M059J (cell line): Measurements from ENCODE around the gene TTYH3. TPM values are rescaled to one million over a fixed set of nuclear protein-coding genes. Genes with fewer than 3 reads are reported as not detected.
"Not testable (repeated sequence)": the region's sequence is repeated elsewhere in the genome, so short reads cannot be mapped to it uniquely, and the experiment has no call there.

Experiments
- DNase-seq: peaks from one replicate; pipeline ENCODE4 v3.0.0-alpha.2; 2012; ENCODE audit warnings: low read depth
- total RNA-seq: library from RNA; depleted of rRNA; stranded (reverse); fragments of >200 nt; shearing (Covaris generic); gene quantifications from 2 replicates; pipeline ENCODE4 v1.2.3, GENCODE V29; 2014; rRNA removed

Gene TTYH3, protein sequence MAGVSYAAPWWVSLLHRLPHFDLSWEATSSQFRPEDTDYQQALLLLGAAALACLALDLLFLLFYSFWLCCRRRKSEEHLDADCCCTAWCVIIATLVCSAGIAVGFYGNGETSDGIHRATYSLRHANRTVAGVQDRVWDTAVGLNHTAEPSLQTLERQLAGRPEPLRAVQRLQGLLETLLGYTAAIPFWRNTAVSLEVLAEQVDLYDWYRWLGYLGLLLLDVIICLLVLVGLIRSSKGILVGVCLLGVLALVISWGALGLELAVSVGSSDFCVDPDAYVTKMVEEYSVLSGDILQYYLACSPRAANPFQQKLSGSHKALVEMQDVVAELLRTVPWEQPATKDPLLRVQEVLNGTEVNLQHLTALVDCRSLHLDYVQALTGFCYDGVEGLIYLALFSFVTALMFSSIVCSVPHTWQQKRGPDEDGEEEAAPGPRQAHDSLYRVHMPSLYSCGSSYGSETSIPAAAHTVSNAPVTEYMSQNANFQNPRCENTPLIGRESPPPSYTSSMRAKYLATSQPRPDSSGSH
- 18.9 and 38.9 TPM in 2 replicates for total RNA-seq

GRCh38 chr7:2631946-2632732 lies at the start of gene TTYH3:
Gene TTYH3 (plus strand): TSS chr7:2631986. CDS start chr7:2632156, 170 bp downstream.
- DNase-seq = peak; percentile 42

GRCh38 chr7:2582006-2582735 lies 49.6 kb upstream of the TTYH3 start:
- DNase-seq = no peak

DNA sequence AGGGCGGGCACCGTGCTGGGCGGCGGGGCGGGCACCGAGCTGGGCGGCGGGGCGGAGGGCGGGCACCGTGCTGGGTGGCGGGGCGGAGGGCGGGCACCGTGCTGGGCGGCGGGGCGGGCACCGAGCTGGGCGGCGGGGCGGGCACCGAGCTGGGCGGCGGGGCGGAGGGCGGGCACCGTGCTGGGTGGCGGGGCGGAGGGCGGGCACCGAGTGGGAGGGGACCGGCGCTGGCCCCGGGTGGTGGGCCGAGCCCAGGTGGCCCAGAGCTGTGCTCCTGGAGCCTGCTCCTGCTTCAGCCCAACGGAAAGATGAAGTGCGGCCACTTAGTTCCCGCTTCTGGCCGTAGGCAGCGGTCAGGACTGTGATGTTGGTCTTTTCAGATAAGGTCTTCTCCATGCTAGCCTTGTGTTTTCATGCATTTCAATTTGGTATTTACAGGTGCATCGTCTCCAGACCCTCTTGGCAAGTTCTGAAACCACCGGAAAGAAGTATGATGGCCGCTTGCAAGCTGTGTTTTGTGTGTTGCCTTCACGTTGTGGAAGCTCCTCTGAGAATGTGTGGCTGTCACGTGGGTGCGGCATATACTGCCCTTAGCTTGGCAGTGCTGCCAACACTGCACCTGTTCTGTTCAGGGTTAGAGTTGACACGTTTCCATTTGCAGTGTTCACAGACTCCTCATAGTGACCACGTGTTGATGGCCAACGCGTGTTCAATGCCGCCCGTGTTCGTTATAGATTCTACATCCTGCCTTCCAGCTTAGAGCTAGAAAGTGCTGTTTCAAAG lies 47.8 kb upstream of the TTYH3 start:
- no peak for DNase-seq

DNA sequence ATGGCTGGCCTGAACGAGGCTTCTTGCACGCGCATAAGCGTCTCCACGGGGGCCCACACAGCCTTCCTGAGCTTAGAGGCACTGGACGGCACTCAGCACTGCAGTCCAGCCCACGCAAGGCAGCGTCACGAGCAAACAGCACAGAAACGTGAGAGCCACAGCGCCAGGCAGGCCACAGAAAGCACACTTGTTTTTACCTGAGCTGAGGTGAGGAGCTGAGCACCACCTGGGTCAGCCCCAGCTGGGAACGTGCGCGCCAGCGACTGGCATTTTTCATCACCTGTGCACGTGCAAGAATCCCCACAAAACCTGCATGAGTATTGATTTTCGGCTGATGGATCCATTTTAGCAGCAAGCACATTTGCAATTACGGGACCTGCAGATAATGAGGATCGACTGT lies 46.3 kb upstream of the TTYH3 start:
- no peak for DNase-seq

GRCh38 chr7:2586326-2587020 lies 45.3 kb upstream of the TTYH3 start:
- DNase-seq = no peak

DNA sequence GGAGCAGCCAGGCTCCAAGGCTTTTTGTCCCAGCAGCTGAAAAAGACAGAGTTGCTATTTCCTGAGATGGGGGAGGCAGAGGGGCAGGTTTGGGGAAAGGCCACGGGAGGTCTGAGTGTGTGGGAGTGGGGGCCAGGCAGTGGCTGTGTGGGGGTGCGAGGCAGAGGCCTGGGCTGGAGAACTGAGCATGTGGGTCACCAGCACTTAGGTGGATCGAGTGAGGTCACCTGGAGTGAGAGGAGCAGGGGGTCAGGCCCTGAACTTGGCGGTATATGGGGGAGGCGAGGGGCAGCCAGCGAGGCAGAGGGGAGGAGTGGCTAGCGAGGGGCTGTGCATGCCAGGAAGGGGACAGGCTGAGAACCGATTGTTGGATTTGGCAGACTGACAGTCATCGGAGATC lies 44.7 kb upstream of the TTYH3 start:
- no peak for DNase-seq

- no peak for DNase-seq
Measured at GRCh38 chr7:2587778-2588177, 44.0 kb upstream of the TTYH3 start.

- DNase-seq = no peak
Measured at GRCh38 chr7:2589341-2589740, 42.4 kb upstream of the TTYH3 start.

DNA sequence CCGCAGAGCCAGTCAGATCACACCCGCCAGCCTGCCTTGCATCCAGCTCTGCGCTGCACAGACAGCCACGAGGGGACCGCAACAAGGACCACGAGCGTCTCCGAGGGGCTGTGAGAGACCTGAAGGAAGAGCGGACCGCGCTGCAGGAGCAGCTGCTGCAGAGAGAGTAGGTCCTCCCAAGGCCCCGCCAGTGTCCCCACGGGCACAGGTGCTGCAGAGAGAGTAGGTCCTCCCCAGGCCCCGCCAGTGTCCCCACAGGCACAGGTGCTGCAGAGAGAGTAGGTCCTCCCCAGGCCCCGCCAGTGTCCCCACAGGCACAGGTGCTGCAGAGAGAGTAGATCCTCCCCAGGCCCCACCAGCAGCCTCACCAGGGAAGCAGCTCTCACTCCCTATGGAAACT lies 41.8 kb upstream of the TTYH3 start:
- DNase-seq = not testable (repeated sequence)

GRCh38 chr7:2592375-2592865 lies 39.4 kb upstream of the TTYH3 start:
- no peak for DNase-seq

GRCh38 chr7:2593036-2593727 lies 38.6 kb upstream of the TTYH3 start:
- DNase-seq = no peak

- no peak for DNase-seq
Measured at GRCh38 chr7:2594599-2594998, 37.2 kb upstream of the TTYH3 start.

DNA sequence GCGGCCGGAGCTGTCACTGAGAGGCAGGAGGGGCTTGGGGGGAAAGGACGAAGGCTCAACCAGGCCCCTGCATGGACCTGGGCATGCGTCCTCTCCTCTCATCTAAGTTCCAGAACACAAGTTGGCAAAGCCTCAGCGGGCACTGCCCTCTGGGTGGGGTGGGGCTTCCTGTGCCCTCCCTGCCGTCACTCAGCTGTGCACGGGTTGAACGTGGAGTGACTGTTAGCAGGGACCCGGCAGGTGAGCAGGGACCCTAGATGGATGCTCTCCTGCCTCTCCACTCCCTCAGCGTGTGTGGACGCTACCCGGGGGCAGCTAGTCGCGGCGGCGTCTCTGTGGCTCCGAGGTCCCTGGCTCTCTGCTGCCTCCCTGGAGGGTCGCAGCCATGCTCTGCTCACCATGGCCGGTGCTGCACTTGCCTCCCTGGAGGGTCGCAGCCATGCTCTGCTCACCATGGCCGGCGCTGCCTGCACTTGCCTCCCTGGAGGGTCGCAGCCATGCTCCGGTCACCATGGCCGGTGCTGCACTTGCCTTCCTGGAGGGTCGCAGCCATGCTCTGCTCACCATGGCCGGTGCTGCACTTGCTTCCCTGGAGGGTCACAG lies 36.4 kb upstream of the TTYH3 start:
- DNase-seq = no peak

GRCh38 chr7:2596464-2597272 lies 35.1 kb upstream of the TTYH3 start:
- DNase-seq = no peak

DNA sequence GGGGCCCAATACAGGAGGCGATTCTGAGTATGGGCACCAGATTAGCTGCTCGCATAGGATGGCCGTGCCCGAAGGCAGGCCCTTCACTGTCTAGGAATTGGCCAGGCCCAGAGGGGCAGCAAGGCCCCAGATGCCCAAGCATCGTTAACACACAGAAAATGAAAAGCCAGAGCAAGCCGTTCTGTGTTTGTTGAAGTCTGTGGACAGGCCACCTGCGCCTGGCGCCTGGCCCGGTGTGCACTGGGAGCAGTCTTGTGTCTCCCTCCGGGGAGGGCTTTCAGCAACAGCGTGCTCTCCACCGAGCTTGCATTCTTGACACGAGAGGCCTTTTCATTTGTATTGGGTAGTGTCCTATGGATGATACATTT lies 34.5 kb upstream of the TTYH3 start:
- DNase-seq = no peak

- DNase-seq = no peak
Measured at GRCh38 chr7:2598154-2598823, 33.5 kb upstream of the TTYH3 start.

DNA sequence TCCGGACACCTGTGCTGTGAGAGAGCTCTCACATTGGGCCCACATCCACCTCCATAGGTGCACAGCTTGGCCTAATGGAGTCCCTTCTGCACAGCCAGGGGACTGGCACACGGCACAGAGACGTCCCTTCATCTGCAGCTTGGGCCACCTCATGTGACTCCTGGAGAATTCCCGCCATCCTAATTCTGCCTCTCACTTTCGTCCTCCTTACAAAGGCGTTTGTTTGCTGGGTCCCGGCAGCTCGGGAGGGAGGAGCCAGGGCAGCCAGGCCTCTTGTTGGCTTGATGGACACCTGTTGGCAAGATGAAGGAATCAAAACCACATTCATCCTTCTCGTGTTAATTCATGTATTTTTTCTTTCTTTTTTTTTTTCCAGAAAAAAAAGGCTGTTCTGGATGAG lies 30.7 kb upstream of the TTYH3 start:
- DNase-seq = no peak

- no peak for DNase-seq
Measured at GRCh38 chr7:2601907-2602306, 29.9 kb upstream of the TTYH3 start.
